B cell (primary cell): ENCODE measurements around the gene LARGE2. TPM values are rescaled to one million over a fixed set of nuclear protein-coding genes. Genes with fewer than 3 reads are reported as not detected.

ENCODE experiments used
- ATAC-seq: fragments of 200-7000 bp; cut with Tn5 transposase; one replicate; pipeline ENCODE4 v1.10.0; 2021; ENCODE audit warnings: low read depth, mild to moderate bottlenecking, moderate number of reproducible peaks, moderate library complexity
- CTCF ChIA-PET: fragments of 350-600 bp; sonication (Branson Sonifier 250); formaldehyde crosslinking; loops from one replicate; lab custom pipeline; 2021; ENCODE audit warnings: antibody characterized with exemption, inconsistent platforms; lab: Charles Lee
- POLR2A ChIA-PET: fragments of 350-600 bp; sonication (Branson Sonifier 250); formaldehyde crosslinking; loops from one replicate; lab custom pipeline; 2021; ENCODE audit warnings: antibody characterized with exemption; lab: Charles Lee
- DNase-seq: peaks from one replicate; pipeline ENCODE4 v3.0.0; 2013
- H2AFZ ChIP-seq: 2 replicates; pipeline ENCODE4 v1.6.1; 2012; ENCODE audit warnings: mild to moderate bottlenecking, low read depth, low read length; ENCODE audit not compliant: insufficient read depth, poor library complexity, severe bottlenecking
- H3K27ac ChIP-seq, 2 donors: 1 replicate in 1 of 2; 2 replicates in 1 of 2; pipeline ENCODE4 v1.5.1; 2012 to 2013; ENCODE audit warnings: low read length in 2 of 2, mild to moderate bottlenecking in 2 of 2, moderate library complexity in 1 of 2
- H3K27me3 ChIP-seq, 4 experiments: fragments of 200-600 bp in 1 of 4; sonication (generic) in 1 of 4; replicated peaks in 1 of 4; 1 replicate in 2 of 4; 2 replicates in 2 of 4; pipeline versions ENCODE4 v1.6.1 to v1.7.0; 2013 to 2016; ENCODE audit warnings: low read length in 3 of 4, mild to moderate bottlenecking in 2 of 4, mixed read lengths in 1 of 4, moderate library complexity in 1 of 4; ENCODE audit not compliant: insufficient read depth in 4 of 4, control insufficient read depth in 3 of 4; ENCODE audit errors: control extremely low read depth in 1 of 4
- H3K36me3 ChIP-seq, 2 experiments: replicated peaks in 1 of 2; 1 replicate in 1 of 2; 2 replicates in 1 of 2; pipeline versions ENCODE4 v1.6.1 to v1.7.1; 2013; ENCODE audit warnings: low read length in 1 of 2; ENCODE audit not compliant: insufficient read depth in 2 of 2, control insufficient read depth in 1 of 2; ENCODE audit errors: control extremely low read depth in 1 of 2, extremely low read depth in 1 of 2
- H3K4me1 ChIP-seq, 2 donors: fragments of 200-600 bp in 1 of 2; sonication (generic) in 1 of 2; 1 replicate in 1 of 2; 2 replicates in 1 of 2; pipeline versions ENCODE4 v1.5.1 to v1.6.1; 2013 to 2017; ENCODE audit warnings: low read length in 2 of 2; ENCODE audit not compliant: control insufficient read depth in 2 of 2, insufficient read depth in 2 of 2
- H3K4me2 ChIP-seq: replicated peaks from 2 replicates; pipeline ENCODE3; 2012; ENCODE audit warnings: mild to moderate bottlenecking, low read depth, low read length; ENCODE audit not compliant: poor library complexity, severe bottlenecking
- H3K4me3 ChIP-seq, 5 experiments: fragments of 200-600 bp in 1 of 5; sonication (generic) in 1 of 5; 1 replicate in 3 of 5; 2 replicates in 2 of 5; pipeline versions ENCODE4 v1.5.1 to v1.7.0; 2011 to 2016; ENCODE audit warnings: low read length in 4 of 5, mild to moderate bottlenecking in 4 of 5, low read depth in 2 of 5, control low read depth in 1 of 5, moderate library complexity in 1 of 5; ENCODE audit not compliant: insufficient read depth in 1 of 5; ENCODE audit errors: control extremely low read depth in 1 of 5, extremely low read depth in 1 of 5
- H3K79me2 ChIP-seq: fragments of 200-600 bp; sonication (generic); one replicate; pipeline ENCODE4 v1.6.0; 2016; ENCODE audit warnings: low read length; ENCODE audit not compliant: control insufficient read depth, insufficient read depth
- H3K9ac ChIP-seq: fragments of 200-600 bp; sonication (generic); 2 replicates; pipeline ENCODE4 v1.6.1; 2017; ENCODE audit warnings: mild to moderate bottlenecking, low read length, moderate library complexity
- H3K9me3 ChIP-seq, 3 donors: one replicate each; pipeline versions ENCODE4 v1.6.1 to v1.7.1; 2013; ENCODE audit warnings: low read length in 2 of 3; ENCODE audit not compliant: control insufficient read depth in 2 of 3, insufficient read depth in 1 of 3; ENCODE audit errors: control extremely low read depth in 1 of 3
- H4K20me1 ChIP-seq: 2 replicates; pipeline ENCODE4 v1.6.0; 2012; ENCODE audit warnings: mild to moderate bottlenecking, low read length; ENCODE audit not compliant: insufficient read depth, control insufficient read depth, poor library complexity, severe bottlenecking
- H3K27ac Mint-ChIP-seq: one replicate; pipeline ENCODE4 v1.8.0; 2021; ENCODE audit warnings: mixed read lengths
- H3K27me3 Mint-ChIP-seq: one replicate; pipeline ENCODE4 v1.8.0; 2021; ENCODE audit warnings: mixed read lengths
- H3K4me1 Mint-ChIP-seq: one replicate; pipeline ENCODE4 v1.8.0; 2021; ENCODE audit warnings: mixed read lengths
- H3K4me3 Mint-ChIP-seq: one replicate; pipeline ENCODE4 v1.8.0; 2021; ENCODE audit warnings: mixed read lengths
- H3K9me3 Mint-ChIP-seq: one replicate; pipeline ENCODE4 v1.8.0; 2022; ENCODE audit warnings: mixed read lengths; ENCODE audit not compliant: insufficient read depth
- CTCF ChIP-seq: fragments of 200-600 bp; IDR thresholded peaks from one replicate; pipeline ENCODE4 v1.8.0; 2022; ENCODE audit warnings: antibody characterized with exemption, mild to moderate bottlenecking
- EZH2 ChIP-seq: IDR thresholded peaks from 2 replicates; pipeline ENCODE4 v1.6.1; 2012; ENCODE audit warnings: borderline replicate concordance, low read depth, mild to moderate bottlenecking, moderate library complexity, low read length; ENCODE audit not compliant: insufficient read depth, poor library complexity, severe bottlenecking
- WGBS: methylation state at CpG from one replicate; pipeline ENCODE4 v1.1.5; 2013; ENCODE audit warnings: missing lambda C conversion rate; ENCODE audit not compliant: insufficient coverage; 5-methylcytosine and 5-hydroxymethylcytosine counted together
- intact Hi-C: fragments of 100-400 bp; cut with micrococcal nuclease; formaldehyde crosslinking; loops from one replicate; pipeline ENCODE4 v1.10.0; 2022
- polyA plus RNA-seq: library from polyadenylated mRNA; depleted of rRNA; stranded (reverse); fragments of >200 nt; gene quantifications from 2 replicates; pipeline ENCODE4 v1.2.3, GENCODE V29; 2012
- total RNA-seq, 2 donors: library from RNA; stranded (reverse); fragments of 120-200 nt in 1 of 2; gene quantifications; 1 replicate in 1 of 2; 2 replicates in 1 of 2; pipeline versions ENCODE4 v1.2.3 to v1.2.4, GENCODE V29; 2013 to 2022

Gene LARGE2
- total and polyA plus RNA-seq, 2 donors (not counting 1 experiment from before 2014, with no cell fraction given), result 109 to 264 TPM

- no peak overlapping the region for H3K4me3 ChIP-seq
- TF ChIP-seq CTCF, result no peak
- TF ChIP-seq EZH2, result no peak
- ChIA-PET CTCF (interaction anchor here (0.9 to 5.9 kb wide), 4 partner anchors 14 to 77 kb away, joined by 3 to 43 read pairs (median 5); no protein-coding TSS in a partner anchor), POLR2A (interaction anchor here (0.8 kb wide), 1 partner anchor 19 kb away, joined by 3 read pairs; no protein-coding TSS in a partner anchor)
- DNase-seq (no peak), ATAC-seq (no peak)
- 100% methylated on average over 1 of the region's 1 CpG for WGBS
- Mint-ChIP-seq H3K4me3 (no peak overlapping the region), H3K4me1 (no peaks in the 10 kb centered on the region), H3K9me3 (no peaks in the 10 kb centered on the region), H3K27ac (no peak overlapping the region), H3K27me3 (no peaks in the 10 kb centered on the region)
- no peaks in the 10 kb centered on the region for H3K4me1 ChIP-seq
- no peak overlapping the region for H3K27ac ChIP-seq
- peaks cover 26 to 73% of the 10 kb centered on the region in 2 experiments for H3K36me3 ChIP-seq
- no peaks in the 10 kb centered on the region for H4K20me1 ChIP-seq
- no peaks in the 10 kb centered on the region for H3K79me2 ChIP-seq
- no peak overlapping the region for H3K4me2 ChIP-seq
- no peak overlapping the region for H3K9ac ChIP-seq
- no peaks in the 10 kb centered on the region for H3K9me3 ChIP-seq
- H3K27me3 ChIP-seq, result no peaks in the 10 kb centered on the region
- intact Hi-C loops, result no loop called here
- no peak overlapping the region for H2AFZ ChIP-seq
These were observed 27.5 kb downstream of the LARGE2 start for GRCh38 chr11:45949992-45950407.

- Mint-ChIP-seq H3K4me1 (no peaks in the 10 kb centered on the region), H3K9me3 (no peaks in the 10 kb centered on the region), H3K27me3 (no peaks in the 10 kb centered on the region), H3K4me3 (no peak overlapping the region), H3K27ac (no peak overlapping the region)
- no peak for DNase-seq
- no CpG with 5 or more reads among the region's 1 CpG for WGBS
- intact Hi-C loops, result no loop called here
- Histone ChIP-seq H3K4me1 (peaks cover 1 to 6% of the 10 kb centered on the region in 2 donors), H3K4me3 (no peak overlapping the region), H4K20me1 (no peaks in the 10 kb centered on the region), H3K9ac (no peak overlapping the region), H3K27me3 (no peaks in the 10 kb centered on the region), H3K27ac (no peak overlapping the region), H3K36me3 (peaks cover 14 to 18% of the 10 kb centered on the region in 2 experiments), H2AFZ (no peak overlapping the region), H3K4me2 (no peak overlapping the region), H3K79me2 (no peaks in the 10 kb centered on the region), H3K9me3 (peaks cover 0 to 5% (median 0%) of the 10 kb centered on the region in 3 donors)
- ATAC-seq, result no peak
- TF ChIP-seq CTCF (no peak), EZH2 (no peak)
- ChIA-PET POLR2A (no interaction called here), CTCF (interaction anchor here (1.7 kb wide), 1 partner anchor 47 kb away, joined by 4 read pairs; no protein-coding TSS in a partner anchor)
These were observed 37.4 kb downstream of the LARGE2 start for GRCh38 chr11:45959851-45960250.
